Mesenteric fat pad (tissue), 1 donor: ENCODE data around the gene IP6K1. TPM values are rescaled to one million over a fixed set of nuclear protein-coding genes. Genes with fewer than 3 reads are reported as not detected.
"Not testable (repeated sequence)": the region's sequence is repeated elsewhere in the genome, so short reads cannot be mapped to it uniquely, and the experiment has no call there.

Source experiments
- DNase-seq: peaks from one replicate; pipeline ENCODE4 v3.0.0-alpha.2; 2020; ENCODE audit warnings: low spot score
- total RNA-seq: library from RNA; stranded (reverse); fragmentation: NEBNext Ultra II Directional; extraction: Animal tissue kit (Norgen Biotek cat#: 25700); gene quantifications from one replicate; pipeline ENCODE4 v1.2.1, GENCODE V29; 2021
- donor health status: DM: yes; HTN: yes; CAD: no.

Gene IP6K1
- total RNA-seq, 1 donor from 2014 or later = 35.4 TPM

DNA sequence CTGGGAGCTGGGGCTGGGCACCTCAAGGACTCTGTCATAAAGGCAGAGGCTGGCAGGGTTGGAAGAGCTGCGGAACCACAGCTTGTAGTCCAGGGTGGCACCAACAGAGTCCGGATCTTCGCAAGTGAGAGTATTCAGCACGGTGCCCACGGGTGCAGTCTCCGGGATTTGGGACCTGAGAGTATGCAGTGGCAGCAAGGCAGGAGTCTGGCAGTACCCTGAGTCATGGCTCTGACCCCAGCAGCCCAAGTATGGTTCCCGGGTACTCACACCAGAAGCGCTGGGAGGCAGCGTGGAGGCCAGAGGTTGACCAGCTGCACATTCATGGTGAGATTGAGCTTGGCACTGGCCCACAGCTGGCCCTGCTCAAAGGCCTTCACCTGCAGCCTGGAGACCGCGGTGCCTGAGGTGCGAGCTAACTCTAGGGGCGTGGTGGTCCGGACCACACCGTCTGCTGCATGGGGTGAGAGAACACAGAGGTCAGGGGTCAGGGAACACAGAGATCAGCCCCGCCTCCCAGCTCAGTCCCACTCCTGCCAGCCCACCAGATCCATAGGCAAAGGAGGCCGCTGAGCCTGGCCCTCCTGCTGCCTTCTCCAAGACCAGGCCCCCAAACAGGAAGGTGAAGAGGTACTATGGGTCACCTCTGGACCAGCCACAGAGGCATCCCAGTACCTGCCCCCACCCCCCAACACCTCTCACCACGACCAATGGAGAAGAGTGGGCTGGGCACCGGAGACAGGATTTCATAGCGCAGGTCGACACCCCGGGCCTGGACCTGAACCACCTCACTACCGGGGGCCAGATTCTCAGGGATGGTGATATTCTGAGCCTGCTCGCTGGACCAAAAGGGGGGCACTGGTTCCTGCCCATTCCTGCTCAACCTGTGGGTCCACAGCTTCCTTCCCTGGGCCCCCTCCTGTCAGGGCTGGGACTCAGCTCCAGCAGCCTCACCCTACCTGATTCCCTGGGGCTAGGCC, 8.9 kb upstream of the IP6K1 start:
- DNase-seq = no peak

DNA sequence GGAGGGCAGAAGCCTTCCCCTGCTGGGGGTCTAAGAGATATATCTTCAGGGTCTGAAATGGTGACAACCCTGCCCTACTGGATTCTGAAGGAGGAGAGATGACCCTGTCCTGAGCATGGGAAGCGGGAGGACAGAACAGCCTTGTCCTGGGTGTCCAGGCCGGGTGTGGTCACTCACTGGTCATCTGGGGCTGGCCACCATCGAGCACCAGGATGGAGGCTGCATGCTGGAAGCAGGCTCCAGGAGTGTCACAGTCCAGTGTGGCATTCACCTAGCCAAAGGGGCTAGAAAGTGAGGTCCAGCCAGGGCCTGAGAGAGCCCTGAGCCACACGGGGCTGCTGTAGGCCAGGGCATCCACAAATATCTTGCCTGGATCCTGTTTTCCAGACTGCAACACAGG, 8.1 kb upstream of the IP6K1 start:
- DNase-seq = no peak

DNA sequence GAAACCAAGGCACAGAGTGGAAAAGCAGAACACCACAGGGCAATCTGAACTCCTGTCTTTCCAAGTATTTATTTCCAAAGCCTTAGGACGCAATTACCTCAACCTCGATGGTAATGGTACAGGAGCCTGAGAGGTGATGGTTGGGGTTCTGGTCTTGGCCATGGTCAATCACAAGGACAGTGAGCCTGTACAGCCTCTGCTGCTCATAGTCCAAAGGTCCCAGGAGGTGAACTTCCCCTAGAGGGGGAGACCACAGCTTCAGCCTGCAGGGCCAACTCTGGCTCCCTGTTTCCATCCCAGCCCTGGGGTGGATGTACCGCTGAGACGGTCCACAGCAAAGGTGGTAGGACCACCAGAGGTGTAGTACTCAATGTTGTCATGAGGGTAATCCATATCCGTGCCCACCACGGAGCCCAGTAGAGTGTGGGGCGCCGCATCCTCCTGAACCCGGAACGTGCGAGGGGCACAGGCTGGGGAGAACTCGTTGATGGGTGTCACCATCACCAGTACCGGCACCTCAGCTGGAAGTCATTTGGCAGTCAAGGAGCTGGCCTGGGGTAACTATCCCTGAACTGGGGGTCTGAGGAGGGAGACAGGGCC, 7.2 kb upstream of the IP6K1 start:
- DNase-seq = no peak

DNA sequence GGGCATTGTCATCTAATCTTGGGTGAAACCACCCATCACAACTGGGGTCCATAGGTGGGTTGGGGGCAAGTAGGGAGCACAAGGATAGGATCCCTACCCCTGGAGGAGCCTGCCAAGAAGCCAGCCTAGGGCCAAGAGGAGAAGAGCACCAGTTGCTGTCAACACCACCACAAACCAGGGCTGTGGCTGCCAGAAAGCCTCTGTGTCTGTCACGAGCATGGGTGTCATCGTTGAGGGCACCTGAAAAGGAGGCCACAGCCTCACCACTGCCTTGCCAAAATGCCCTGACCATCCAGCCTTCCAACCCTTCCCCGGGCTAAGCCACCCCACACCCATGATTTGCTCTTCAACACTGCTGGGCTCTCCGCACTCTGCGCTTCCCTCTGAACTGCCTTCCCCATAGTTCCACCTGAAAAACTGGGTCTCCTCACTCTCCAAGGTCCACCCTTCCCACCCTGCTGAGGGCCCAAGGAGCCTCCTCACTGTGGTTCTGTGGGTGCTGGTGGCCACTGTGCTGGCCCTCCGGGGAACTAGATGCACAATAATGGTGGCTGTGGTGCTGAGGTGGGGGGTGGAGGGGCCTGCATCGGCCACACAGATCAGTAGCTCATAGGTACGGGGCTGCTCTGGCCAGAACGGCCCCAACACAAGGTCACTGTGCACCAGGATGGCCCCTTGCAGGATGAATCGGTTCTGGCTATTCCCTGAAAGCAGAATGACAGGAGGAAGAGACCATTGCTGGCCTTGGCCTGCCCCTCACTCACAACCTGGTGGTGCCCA, 6.2 kb upstream of the IP6K1 start:
- peak; percentile 43 for DNase-seq

DNA sequence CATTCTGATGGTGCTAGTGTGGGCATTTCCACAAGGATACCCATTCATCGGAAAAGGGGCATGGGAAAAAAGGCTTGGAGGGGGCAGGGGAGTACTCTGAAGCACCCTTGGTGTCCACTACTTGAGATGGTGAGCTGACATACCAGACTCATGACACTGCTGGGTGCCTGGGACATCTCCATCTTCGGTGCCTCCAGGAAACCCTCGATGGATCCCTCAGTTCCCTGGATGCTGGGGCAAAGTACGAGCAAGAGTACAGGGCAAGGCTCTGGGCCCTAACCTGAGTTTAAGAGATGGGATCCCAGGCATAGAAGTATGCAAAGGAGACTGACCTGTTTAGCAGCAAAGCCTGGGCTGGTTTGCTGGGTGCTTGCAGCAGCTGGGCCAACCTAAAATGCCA, 5.2 kb upstream of the IP6K1 start:
- DNase-seq = peak; percentile 55

DNA sequence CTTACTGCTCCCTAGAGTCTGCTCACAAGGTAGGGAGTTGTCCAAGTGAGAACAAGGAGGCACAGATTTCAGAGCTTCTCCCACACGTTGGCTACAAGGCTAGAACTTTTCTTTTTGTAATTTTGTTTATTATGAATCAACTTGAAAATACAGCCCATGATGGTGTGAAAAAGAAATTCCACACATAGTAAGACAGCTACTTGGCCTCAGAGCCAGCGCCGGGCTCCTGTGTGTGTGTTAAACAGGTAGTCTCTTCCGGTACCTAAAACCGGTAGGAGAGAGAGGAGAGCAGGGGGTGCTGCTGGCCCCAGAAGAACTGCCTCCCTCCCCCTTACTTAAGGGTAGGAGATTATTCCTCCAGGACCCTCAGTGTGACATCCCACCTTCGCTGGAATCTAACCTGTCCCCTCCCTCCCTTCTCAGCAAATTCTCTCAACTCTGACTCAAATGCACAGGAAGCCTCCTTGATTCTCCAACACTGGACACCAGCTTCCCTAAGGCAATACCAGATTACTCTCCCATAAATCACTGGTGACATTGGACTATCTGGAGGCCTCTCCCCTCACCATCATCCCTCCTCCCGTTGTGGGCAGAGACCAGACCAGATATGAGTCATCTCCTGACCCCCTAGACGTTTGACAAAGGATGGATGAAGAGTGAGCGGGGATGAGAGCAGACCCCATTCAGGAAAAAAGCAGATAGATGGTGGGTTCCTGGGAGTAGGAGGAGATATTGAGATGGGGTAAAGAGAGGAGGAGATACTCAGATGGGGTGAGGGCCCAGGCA, 4.5 kb upstream of the IP6K1 start:
- no peak for DNase-seq

DNA sequence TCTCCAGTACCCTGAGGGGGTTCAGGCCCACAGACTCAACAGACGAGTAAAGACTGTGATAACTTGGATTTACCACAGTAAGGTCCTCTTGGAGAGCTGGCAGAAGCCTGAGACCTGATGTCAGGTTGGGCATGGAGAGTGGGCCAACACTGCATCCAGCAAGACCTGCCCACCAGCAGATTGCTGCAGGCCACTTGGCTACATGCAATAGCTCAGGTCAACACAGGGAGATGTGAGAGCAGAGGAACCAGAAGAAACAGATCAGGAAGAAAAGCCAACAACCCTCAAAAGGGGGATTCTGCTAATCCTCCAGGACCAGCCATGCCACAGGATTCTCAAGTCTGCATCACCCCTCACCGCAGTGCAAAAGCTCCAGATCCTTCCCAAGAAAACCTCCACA, 1.7 kb upstream of the IP6K1 start:
- peak; percentile 11 for DNase-seq

DNA sequence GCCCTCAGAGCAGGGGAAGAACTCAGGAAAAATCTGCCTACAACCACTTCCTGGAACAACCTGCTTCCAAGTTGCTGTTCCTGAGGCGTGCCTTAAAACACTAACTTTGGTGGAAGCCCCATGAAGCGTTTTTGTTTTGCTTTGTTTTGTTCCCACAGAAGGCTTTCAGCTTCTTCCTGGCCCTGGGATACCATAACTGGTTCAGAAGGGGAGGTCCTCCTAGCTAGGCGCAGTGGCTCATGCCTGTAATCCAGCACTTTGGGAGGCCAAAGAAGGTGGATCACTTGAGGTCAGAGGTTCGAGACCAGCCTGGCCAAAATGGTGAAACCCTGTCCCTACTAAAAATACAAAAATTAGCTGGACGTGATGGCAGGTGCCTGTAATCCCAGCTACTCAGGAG, 1.2 kb upstream of the IP6K1 start:
- DNase-seq = no peak

DNA sequence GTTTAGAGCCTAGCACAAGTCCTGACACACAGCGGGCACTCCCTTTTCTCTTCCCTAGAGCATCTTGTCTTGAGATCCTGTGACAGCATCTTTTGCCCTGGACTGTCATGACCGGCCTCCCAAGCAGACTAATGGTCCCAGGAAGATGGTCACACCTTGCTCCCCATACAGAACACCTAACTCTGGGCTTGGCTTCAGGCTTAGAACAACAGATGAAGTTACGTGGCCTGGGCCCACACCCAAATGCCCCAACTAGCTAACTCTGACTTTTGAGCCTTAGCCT, 781 bp upstream of the IP6K1 start:
- peak; percentile 59 for DNase-seq

DNA sequence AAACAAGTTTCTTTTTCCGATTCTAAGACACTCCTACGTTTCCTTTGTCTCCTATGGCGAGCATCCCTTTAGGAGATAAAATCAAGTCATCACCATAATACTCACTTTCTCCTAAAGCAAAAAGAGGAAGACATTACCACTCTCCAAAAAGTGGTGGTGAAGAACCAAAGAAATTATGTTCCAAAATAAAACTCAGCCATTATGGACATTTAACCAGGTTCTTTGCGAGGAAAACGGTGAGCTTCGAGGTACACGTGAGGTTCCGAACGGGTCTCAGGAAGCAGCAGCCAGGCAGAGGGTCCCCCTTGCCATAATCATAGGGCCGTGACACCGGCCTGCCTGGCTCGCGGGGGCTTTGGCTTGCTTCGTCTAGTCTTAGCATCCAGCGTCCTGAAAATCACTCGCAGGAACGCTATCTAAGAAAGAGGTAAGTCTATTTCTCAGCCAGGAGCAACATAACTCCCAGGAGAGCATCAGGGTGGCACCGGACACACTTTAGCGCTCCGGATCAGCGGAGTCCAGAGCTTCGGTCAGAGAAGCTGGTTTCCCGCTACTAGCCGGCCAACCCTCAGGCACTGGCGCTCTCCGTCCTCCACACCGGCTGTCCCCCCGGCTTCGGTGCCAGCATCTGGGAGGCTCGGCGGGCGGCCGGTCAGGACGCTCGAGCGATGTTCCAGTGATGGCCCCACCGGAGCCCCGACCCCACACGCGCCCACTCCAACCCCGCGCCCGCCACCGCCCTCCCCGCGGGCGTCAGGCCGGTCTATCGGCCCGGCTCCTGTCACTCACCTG, 581 bp downstream of the IP6K1 start:
- DNase-seq = no peak

DNA sequence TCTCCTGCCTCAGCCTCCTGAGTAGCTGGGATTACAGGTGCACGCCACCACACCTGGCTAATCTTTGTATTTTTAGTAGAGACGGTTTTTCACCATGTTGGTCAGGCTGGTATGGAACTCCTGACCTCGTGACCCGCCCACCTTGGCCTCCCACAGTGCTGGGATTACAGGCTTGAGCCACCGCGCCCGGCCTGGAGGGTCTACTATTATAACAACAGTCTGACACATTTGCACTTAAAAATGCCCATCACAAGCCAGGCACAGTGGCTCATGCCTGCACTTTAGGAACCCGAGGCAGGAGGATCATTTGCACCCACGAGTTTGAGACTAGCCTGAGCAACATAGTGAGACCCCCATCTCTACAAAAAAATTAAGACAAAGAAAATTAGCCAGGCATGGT, 4.1 kb downstream of the IP6K1 start:
- not testable (repeated sequence) for DNase-seq

DNA sequence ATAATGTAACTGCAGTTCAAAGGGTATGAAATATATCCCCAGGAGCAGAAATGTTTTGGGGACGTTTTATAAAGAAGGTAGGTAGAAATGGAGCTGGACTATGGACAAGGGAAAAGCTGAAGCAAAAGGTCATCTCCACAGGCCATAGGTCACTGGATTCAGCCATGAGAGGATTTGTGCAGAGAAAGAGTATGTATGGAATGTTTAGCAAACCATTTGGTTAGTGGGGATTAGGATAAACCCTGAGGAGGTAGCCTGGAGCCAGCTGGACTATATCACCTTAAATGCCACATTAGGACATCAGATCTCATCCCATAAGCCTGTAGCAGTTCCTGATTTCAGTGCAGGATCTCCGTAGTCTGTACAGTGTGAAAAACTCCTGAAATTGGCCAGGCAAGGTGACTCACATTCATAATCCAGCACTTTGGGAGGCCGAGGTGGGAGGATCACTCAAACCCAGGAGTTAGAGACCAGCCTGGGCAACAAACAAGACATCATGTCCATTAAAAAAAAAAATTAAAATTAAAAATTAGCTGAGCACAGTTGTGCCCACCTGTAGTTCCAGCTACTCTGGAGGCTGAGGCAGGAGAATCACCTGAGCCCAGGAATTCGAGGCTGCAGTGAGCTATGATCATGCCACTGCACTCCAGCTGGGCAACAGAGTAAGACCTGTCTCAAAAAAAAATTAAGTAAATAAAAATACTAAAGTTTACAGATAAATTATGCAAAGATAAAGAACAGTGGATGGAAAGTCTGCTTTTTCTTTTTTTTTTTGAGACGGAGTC, 4.7 kb downstream of the IP6K1 start:
- DNase-seq = no peak

DNA sequence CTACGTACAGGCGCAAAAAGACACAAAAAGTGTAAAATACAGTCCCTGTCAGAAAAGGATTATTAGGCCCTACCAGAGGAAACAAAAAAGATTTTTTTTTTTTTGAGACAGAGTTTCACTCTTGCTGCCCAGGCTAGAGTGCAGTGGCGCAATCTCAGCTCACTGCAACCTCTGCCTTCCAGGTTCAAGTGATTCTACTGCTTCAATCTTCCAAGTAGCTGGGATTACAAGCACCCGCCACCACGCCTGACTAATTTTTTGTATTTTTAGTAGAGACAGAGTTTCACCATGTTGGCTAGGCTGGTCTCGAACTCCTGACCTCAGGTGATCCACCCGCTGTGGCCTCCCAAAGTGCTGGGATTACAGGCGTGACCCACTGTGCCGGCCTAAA, 5.4 kb downstream of the IP6K1 start:
- peak; percentile 20 for DNase-seq

DNA sequence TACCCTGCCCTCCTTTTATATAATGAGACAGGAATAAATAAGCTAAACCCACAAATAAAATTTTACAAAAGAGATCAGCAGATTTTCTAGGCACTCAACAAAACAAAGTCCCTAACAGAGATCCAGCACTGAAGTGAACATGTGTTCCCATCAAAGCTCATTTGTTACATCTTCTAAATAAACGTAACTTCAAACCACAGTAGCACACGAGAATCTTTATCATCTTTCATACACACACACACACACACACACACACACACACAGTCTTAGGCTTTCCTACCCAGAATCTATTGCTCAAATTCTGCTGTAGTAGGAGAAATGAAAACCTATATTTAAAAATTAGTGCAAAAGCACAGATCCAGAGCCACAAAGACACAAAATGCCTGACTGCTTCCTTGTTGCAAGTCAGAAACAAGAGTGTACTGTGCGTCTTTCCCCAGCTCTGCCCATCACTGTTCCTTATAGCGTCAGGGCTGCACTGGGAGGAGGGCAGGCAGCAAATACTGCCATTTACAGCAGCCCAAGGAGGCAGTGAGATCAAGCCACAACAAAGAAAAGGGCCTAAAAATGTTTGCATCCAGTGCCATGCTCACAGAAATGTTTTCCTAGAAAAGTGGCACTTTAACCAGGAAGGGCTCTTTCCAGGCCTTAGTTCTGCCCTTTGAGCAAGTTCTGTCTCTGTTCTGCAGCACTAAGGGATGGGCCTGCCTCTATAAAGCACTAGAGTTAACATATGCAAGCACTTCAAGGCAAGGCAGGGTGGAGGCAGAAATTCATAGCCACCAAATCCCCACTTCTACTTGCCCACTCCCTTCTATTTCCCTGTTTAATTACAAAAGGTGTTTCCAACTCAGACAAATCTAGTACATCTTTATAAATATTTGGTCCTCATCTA, 6.0 kb downstream of the IP6K1 start:
- no peak for DNase-seq

DNA sequence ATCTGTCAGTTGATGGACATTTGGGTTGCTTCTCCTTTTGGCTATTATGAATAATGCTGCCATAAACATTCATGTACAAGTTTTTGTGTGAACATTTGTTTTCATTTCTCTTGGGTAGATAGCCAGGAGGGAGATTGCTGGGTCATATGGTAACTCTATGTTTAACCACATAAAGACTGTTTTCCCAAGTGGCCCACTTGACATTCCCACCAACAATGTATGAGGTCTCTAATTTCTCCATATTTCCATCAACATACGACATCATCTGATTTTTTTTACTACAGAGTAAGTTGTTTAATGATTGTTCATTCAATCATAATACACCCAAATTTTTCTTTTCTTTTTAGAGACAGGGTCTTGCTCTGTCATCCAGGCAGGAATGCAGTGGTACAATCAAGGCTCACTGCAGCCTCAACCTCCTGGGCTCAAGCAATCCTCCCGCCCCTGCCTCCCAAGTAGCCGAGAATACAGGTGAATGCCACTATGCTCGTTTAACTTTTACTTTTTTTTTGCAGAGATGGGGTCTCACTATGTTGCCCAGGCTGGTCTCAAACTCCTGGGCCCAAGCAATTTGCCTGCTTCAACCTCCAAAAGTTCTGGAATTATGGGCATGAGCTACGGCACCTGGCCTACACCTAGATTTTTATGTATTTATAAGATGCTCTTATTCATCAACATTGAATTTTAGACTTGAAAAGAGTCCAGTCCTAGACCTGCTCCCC, 6.8 kb downstream of the IP6K1 start:
- peak; percentile 35 for DNase-seq

DNA sequence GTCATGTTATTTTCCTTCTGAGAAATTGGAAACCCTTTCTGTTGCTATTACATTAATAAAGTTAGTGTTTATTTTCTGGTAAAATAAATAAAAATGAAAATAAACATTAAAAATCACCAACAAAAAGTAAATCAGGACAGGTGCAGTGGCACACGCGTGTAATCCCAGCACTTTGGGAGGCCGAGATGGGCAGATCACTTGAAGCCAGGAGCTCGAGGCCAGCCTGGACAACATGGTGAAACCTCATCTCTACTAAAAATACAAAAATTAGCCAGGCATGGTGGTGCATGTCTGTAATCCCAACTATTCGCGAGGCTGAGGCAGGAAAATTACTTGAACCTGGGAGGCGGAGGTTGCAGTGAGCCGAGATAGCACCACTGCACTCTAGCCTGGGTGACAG, 10.2 kb downstream of the IP6K1 start:
- peak; percentile 45 for DNase-seq

DNA sequence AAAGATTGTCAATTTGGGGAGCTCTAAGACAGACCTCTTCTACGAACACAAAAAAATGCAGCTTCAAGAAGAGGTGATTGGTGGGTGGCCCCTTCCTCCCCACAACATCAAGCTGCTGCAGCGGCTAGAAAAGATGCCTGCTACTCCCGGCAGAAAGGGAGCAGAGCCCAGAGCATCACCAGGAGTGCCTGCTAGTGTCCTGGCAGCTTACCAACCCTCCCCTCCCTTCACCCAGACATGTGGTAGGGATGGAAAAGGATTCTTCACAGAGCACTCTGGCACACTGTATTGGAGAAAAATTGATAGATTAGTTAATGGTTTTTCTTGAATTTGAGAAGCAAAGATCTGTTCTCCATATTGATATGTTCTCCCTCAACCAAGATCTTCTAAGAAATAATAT, 10.8 kb downstream of the IP6K1 start:
- no peak for DNase-seq

DNA sequence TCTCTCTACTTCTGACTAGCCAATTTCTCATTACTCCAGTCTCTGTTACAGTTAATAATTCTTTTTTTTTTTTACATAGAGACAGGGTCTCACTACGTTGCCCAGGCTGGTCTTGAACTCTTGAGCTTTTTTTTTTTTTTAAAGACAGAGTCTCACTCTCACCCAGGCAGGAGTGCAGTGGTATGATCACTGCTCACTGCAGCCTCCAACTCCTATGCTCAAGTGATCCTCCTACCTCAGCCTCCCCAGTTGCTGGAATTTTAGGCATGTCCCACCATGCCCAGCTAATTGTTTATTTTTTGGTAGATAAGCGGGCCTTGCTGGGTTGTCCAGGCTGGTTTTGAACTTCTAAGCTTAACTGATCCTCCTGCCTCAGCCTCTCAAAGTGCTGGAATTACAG, 13.6 kb downstream of the IP6K1 start:
- no peak for DNase-seq
